Effector CD4-positive, alpha-beta T cell (primary cell): ENCODE data around the gene TYK2.

ENCODE experiments used
- DNase-seq: peaks from one replicate; pipeline ENCODE4 v3.0.0-alpha.2; 2020

TYK2 gene

DNA sequence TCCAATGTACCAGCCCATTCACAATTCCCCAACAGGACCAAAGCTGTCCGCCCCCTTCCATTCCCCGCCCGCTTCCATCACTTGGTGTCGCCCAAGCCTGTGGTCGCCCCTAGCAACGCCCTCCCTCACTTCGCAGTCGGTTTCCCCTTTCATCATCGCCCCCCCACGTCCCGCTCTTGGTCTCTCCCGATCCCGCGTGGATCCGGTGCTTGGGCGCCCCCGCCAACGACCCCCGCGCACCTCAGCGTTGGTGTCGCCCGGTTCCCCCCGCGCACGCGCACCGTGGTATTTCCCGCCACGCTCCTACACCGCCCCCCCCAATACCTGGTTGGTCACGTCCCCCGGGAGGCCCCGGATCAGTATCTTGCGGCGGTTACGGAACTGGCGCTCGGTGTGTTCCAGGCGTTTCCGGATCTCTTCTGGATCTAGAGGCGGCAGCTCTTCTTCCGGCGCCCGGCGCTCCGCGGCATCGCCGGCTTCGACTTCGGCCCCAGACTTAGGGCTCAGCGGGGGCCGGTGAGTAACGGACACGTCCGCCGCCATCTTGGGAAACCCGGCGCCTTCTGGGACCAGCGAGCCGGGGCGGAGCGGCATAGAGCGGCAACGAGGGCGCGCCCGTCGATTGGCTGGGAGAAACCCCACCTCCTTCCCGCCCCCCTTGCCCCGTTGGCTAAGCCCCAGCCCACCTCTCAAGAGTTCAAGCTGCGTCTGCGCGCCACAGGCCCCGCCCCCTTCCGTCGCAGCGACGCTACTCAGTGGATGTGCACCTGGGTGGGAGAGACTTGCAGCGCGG lies 47.2 kb downstream of the TYK2 start, which contains the start of gene RAVER1:
RAVER1 (minus strand) TSS at position 565 of the 793 bp plus-strand sequence; CDS start at position 543, 22 bp downstream.
- peak; percentile 96 for DNase-seq

GRCh38 chr19:10332158-10332964 lies 48.0 kb downstream of the TYK2 start:
- DNase-seq: no peak

GRCh38 chr19:10329555-10329954 lies 50.8 kb downstream of the TYK2 start:
- no peak for DNase-seq

DNA sequence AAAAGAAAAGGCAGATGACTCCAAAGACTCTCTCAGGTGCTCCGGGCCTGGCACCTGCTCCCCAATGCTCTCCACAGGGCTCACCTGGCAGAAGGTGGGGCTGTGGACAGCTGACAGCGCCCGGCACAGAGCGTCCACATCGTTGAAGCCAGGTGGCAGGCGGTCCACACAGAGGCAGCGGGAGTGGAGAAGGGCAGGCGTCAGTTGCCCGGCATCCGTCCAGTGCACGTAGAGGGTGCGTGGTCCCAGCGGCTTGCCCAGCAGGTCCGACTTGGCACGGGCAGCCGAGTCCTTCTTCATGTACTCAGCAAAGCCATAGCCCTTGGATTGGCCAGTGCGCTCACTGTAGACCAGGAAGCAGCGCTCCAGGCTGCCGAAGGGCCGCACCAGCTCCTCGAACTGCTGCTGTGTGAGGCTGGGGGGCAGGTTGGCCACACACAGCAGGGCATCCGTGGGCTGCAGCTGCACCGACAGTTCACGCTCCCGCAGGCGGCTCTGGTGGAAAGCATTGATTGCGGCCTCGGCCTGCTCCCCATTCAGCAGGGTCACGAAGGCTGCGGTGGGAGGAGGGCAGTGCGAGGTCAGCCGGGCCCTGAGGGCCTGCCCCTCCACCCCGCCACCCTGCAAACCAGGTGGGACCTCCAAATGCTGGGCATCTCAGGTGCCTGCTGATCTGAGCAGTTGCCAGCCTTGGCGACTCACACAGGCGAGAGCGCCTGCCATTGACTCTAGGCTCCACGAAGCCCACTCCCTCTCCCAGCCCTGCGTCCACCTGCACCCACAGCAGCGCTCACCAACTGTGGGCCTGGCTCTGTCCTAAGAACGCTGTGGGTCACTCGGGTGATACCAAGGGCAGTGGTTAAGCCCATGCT lies 51.6 kb downstream of the TYK2 start:
- no peak for DNase-seq

GRCh38 chr19:10327793-10328192 lies 52.6 kb downstream of the TYK2 start:
- DNase-seq: no peak

GRCh38 chr19:10325732-10326131 lies 54.6 kb downstream of the TYK2 start:
- DNase-seq: no peak

- no peak for DNase-seq
Observed at GRCh38 chr19:10321874-10322835, 58.2 kb downstream of the TYK2 start.

- no peak for DNase-seq
Observed at GRCh38 chr19:10321417-10321797, 59.0 kb downstream of the TYK2 start.

DNA sequence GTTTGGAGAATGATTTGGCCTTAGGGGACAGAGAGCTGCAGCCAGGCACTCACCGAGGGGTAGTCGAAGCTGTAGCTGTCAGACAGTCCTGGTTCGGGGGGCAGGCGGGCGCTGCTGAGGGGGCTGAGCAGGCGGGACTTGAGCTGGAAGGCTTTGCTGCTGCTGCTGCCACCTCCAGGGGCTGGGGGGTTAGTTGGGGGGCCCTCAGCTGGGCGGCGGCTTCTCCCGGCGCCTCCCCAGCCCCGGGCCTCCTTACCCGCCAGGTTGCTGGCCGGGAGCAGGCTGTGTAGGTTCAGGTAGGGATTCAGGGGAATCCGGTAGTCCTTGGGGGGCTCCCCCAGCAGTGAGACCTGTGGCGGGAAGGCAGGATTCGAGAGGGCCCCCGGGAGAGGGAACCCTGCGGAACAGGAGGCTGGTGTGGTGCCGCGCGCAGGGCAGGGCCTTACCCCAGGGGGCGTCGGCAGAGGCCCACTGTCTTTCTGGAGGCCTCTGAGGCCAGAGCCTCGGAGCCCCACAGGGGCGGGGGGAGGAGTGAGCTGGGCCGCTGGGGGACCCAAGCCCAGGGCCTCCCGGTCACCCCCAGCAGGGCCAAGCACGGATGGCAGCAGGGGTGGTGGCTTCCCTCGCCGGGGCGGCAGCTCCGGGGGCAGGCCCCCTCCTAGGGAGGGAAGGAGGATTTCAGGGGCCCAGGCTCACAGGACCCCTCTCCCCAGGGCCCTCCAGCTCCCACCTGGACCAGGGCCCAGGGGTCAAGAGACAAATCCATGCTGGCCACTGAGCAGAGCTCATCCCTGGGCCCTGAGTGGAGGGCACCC lies 59.6 kb downstream of the TYK2 start:
- no peak for DNase-seq

- DNase-seq: no peak
Observed at GRCh38 chr19:10318807-10319682, 61.3 kb downstream of the TYK2 start.

DNA sequence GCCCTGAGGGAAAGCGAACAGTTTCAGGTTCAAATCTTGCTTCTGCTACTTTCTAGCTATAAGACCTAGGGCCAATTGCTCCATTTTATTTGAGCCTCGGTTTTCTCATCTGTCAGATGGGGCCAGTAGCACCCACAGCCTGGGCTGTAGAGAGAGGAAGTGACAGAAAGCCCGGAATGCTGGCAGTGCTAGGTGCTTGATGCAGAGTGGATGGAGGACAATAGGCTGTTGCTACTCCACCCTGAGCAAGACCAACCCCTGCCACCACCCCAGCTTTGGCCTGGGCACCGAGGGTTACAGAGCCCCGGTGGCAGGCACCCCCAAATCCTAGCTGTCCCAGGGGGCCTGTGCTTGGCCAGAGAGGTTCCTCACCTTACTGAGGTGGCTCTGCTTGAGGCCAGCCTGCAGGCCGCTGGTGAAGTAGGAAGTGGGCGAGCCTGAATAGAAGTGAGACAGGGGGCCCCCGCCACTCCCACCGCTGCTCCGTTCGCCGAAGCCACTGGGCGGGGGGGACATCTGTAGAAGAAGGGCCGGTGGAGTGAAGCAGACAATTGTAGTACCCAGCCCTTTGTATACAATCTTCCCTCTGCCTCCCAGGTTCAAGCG lies 62.4 kb downstream of the TYK2 start:
- DNase-seq: no peak

DNA sequence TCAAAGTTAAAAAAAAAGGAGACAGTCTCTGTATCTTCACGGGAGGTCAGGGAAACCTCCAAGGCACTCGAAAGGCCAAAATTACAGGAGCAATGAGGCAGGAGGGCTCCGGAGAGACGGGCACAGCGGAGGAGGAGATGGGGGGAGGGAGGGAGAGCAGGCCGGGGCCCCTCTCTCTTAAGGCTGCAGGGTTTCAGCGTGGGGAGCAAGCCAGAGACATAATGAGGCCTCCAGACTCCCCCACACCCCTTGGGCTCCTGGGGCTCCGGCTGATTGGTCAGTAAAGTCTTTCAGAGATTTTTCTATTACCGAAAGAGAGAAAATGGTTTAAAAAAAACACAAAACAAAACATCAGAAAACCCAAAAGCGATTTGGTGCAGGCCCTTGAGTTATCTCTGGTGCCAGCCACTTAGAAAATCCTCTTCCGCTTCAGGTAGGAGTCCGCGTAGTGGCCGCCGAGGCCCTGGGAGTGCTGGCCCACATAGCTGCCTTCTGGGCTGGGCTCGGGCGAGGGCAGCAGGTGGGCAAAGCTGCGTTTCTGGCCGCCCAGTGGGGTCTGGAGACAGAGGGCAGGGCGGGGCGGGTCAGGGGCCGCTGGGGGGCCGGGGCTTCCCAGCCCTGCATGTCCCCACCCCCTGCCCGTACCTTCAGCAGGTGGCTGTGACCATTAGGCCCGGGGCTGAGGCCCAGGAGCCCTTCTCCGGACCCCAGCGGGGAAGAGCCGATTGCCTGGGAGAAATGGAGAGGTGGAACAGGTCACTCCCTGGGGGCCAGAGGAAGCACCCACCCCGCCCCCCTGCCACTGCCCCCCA lies 63.1 kb downstream of the TYK2 start:
- DNase-seq: no peak

DNA sequence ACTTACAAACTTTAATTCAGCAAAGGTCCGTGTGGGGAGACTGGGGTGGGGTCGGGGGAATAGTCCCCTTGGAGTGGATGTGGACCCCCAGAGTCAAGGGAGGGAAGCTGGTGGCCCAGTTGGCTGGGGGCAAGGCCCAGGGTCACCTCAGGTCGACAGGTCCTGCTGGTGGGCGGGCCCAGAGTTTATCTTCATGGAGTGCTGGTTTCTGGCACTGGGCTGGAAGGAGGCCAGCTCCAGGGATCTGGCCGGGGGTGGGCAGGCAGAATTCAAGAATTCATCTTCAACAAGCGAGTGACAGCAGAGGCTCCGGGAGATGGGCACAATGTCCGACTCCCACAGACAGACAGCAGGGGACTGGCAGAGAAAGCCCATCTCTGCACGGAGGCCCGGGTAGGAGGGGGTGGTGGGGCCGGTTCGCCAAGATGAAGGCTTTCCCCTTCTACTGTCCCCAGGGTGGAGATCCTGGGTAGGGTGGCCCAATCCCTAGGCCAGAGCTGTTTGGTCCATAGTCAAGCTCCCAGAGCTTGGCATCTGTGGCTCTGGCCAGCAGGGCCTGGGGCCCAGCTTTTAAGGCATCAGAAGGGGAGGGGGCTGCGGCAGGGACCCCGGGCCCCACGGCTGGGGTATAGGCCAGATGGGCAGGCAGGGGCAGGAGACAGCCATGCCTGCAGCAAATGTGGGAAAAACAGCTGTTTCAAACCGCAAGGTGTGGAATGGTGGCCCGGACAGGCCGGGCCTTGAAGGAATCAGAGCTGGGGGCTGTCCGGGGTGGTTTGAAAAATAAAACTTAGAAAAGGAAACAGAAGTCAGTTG lies 63.9 kb downstream of the TYK2 start:
- no peak for DNase-seq

GRCh38 chr19:10315335-10316214 lies 64.8 kb downstream of the TYK2 start, which contains the start of gene FDX2:
Gene FDX2, minus strand, starts transcription at chr19:10316015. Its CDS starts 19 bp downstream, at chr19:10315996.
- peak; percentile 93 for DNase-seq

DNA sequence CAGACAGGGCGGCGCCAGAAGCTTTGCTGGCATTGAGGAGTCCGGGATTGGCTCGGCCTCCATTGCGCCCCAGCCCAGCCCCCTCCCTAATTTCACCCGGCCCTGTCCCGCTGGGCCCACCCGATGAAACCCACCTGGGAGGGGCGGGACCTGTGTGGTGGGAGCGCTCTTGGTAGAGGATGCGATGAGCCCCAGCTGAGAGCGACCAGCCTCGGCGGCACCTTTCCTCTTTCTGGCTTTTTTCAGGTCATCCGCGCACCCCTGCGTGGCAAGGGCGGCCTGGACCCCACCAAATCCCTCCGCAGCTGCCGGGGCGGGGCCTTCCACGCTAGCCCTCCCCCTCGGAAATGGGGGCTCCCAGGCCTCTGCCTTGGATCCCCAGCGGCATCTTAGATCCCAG lies 70.9 kb downstream of the TYK2 start, which contains the start of gene ZGLP1:
ZGLP1 (minus strand) TSS at position 393 of the 400 bp plus-strand sequence.
- no peak for DNase-seq

DNA sequence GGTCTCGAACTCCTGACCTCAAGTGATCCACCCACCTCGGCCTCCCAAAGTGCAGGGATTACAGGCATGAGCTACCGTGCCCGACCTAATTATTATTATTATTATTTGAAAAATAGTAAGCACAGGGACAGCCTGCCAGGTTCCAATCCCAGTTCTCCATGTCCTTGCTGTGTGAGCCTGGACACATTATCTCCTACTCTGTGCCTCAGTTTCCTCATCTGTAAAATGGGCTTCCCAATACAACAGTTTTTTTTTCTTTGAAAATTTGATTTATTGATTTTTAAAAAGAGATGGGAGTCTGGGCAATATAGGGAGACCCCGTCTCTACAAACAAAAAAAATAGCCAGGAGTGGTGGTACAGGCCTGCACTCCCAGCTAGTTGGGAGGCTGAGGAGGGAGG lies 74.0 kb downstream of the TYK2 start:
- no peak for DNase-seq
